GM21825 (cell line): ENCODE measurements around the gene PRR18.

Source experiments
- ATAC-seq: cut with Tn5 transposase; IDR thresholded peaks from one replicate; pipeline ENCODE4 v1.9.1; 2021; ENCODE audit warnings: mild to moderate bottlenecking, moderate library complexity; ENCODE audit not compliant: unreplicated experiment

PRR18 gene

GRCh38 chr6:166334878-166335277, 26.7 kb upstream of the PRR18 start:
- ATAC-seq: no peak

GRCh38 chr6:166333172-166333995, 25.2 kb upstream of the PRR18 start:
- peak; percentile 75 for ATAC-seq

GRCh38 chr6:166331503-166332415, 23.6 kb upstream of the PRR18 start:
- no peak for ATAC-seq

GRCh38 chr6:166330612-166331011, 22.4 kb upstream of the PRR18 start:
- no peak for ATAC-seq

- peak; percentile 76 for ATAC-seq
Observed at GRCh38 chr6:166325383-166326042, 17.3 kb upstream of the PRR18 start.

GRCh38 chr6:166323395-166323794, 15.2 kb upstream of the PRR18 start:
- no peak for ATAC-seq

GRCh38 chr6:166318649-166319600, 10.7 kb upstream of the PRR18 start:
- no peak for ATAC-seq

- no peak for ATAC-seq
Observed at GRCh38 chr6:166318227-166318626, 10.0 kb upstream of the PRR18 start.

- no peak for ATAC-seq
Observed at GRCh38 chr6:166317261-166318212, 9.3 kb upstream of the PRR18 start.

GRCh38 chr6:166315436-166315835, 7.2 kb upstream of the PRR18 start:
- ATAC-seq: no peak

GRCh38 chr6:166314454-166314853, 6.3 kb upstream of the PRR18 start:
- ATAC-seq: no peak

- no peak for ATAC-seq
Observed at GRCh38 chr6:166313255-166314070, 5.3 kb upstream of the PRR18 start.

- ATAC-seq: no peak
Observed at GRCh38 chr6:166312832-166313231, 4.6 kb upstream of the PRR18 start.

GRCh38 chr6:166310634-166311033, 2.4 kb upstream of the PRR18 start:
- no peak for ATAC-seq

- no peak for ATAC-seq
Observed at GRCh38 chr6:166309977-166310376, 1.8 kb upstream of the PRR18 start.

- ATAC-seq: no peak
Observed at GRCh38 chr6:166308769-166309589, 787 bp upstream of the PRR18 start.
